ENCODE results near the gene PLCXD3.
"Not testable (repeated sequence)": the region's sequence is repeated elsewhere in the genome, so short reads cannot be mapped to it uniquely, and the experiment has no call there.

PLCXD3 gene

GRCh38 chr5:41509399-41510175 is 814 bp downstream of the PLCXD3 start:
- Mint-ChIP-seq H3K27ac (no peak overlapping the region), H3K4me1 (peaks cover 4% of the 10 kb centered on the region), H3K4me3 (no peak overlapping the region), H3K36me3 (no peaks in the 10 kb centered on the region), H3K27me3 (peaks cover 33% of the 10 kb centered on the region), H3K9me3 (peaks cover 5% of the 10 kb centered on the region)
- no peak for ATAC-seq

- Mint-ChIP-seq H3K9me3 (peaks cover 5% of the 10 kb centered on the region), H3K4me1 (peaks cover 4% of the 10 kb centered on the region), H3K36me3 (no peaks in the 10 kb centered on the region), H3K4me3 (no peak overlapping the region), H3K27me3 (peaks cover 33% of the 10 kb centered on the region), H3K27ac (no peak overlapping the region)
- peak; percentile 12 for ATAC-seq
Measured at GRCh38 chr5:41508696-41509398, 1.6 kb downstream of the PLCXD3 start.

- peaks cover 4% of the 10 kb centered on the region for H3K4me1 Mint-ChIP-seq
- no peak for ATAC-seq
- no peaks in the 10 kb centered on the region for H3K36me3 Mint-ChIP-seq
- H3K27ac Mint-ChIP-seq: no peak overlapping the region
- H3K27me3 Mint-ChIP-seq: peaks cover 33% of the 10 kb centered on the region
- no peak overlapping the region for H3K4me3 Mint-ChIP-seq
- peaks cover 5% of the 10 kb centered on the region for H3K9me3 Mint-ChIP-seq
Measured at GRCh38 chr5:41508186-41508585, 2.2 kb downstream of the PLCXD3 start.

GRCh38 chr5:41507501-41507900 is 2.9 kb downstream of the PLCXD3 start:
- Mint-ChIP-seq H3K27me3 (peaks cover 33% of the 10 kb centered on the region), H3K4me3 (no peak overlapping the region), H3K4me1 (peaks cover 4% of the 10 kb centered on the region), H3K36me3 (no peaks in the 10 kb centered on the region), H3K9me3 (peaks cover 5% of the 10 kb centered on the region), H3K27ac (no peak overlapping the region)
- ATAC-seq: no peak

- Mint-ChIP-seq H3K4me3 (no peak overlapping the region), H3K9me3 (peaks cover 11% of the 10 kb centered on the region), H3K36me3 (no peaks in the 10 kb centered on the region), H3K27ac (no peak overlapping the region), H3K4me1 (no peaks in the 10 kb centered on the region), H3K27me3 (peaks cover 3% of the 10 kb centered on the region)
- no peak for ATAC-seq
Measured at GRCh38 chr5:41503860-41504259, 6.5 kb downstream of the PLCXD3 start.

GRCh38 chr5:41503310-41503709 is 7.1 kb downstream of the PLCXD3 start:
- Mint-ChIP-seq H3K36me3 (no peaks in the 10 kb centered on the region), H3K27ac (no peak overlapping the region), H3K4me3 (no peak overlapping the region), H3K27me3 (no peaks in the 10 kb centered on the region), H3K9me3 (peaks cover 8% of the 10 kb centered on the region), H3K4me1 (no peaks in the 10 kb centered on the region)
- no peak for ATAC-seq

GRCh38 chr5:41493490-41494126 is 16.8 kb downstream of the PLCXD3 start:
- not testable (repeated sequence) for H3K4me3 Mint-ChIP-seq, H3K36me3 Mint-ChIP-seq, H3K9me3 Mint-ChIP-seq, H3K27ac Mint-ChIP-seq, H3K27me3 Mint-ChIP-seq, H3K4me1 Mint-ChIP-seq, ATAC-seq

GRCh38 chr5:41485533-41485932 is 24.9 kb downstream of the PLCXD3 start:
- Mint-ChIP-seq H3K27me3 (no peaks in the 10 kb centered on the region), H3K4me3 (no peak overlapping the region), H3K4me1 (no peaks in the 10 kb centered on the region), H3K9me3 (peaks cover 3% of the 10 kb centered on the region), H3K36me3 (no peaks in the 10 kb centered on the region), H3K27ac (no peak overlapping the region)
- ATAC-seq: peak; percentile 8

- Mint-ChIP-seq H3K27ac (no peak overlapping the region), H3K4me1 (no peaks in the 10 kb centered on the region), H3K27me3 (no peaks in the 10 kb centered on the region), H3K36me3 (no peaks in the 10 kb centered on the region), H3K9me3 (peaks cover 6% of the 10 kb centered on the region), H3K4me3 (no peak overlapping the region)
- ATAC-seq: no peak
Measured at GRCh38 chr5:41482715-41483114, 27.7 kb downstream of the PLCXD3 start.

GRCh38 chr5:41482173-41482572 is 28.2 kb downstream of the PLCXD3 start:
- Mint-ChIP-seq H3K27ac (no peak overlapping the region), H3K27me3 (no peaks in the 10 kb centered on the region), H3K9me3 (peaks cover 2% of the 10 kb centered on the region), H3K36me3 (no peaks in the 10 kb centered on the region), H3K4me3 (no peak overlapping the region), H3K4me1 (no peaks in the 10 kb centered on the region)
- no peak for ATAC-seq

GRCh38 chr5:41471571-41472208 is 38.7 kb downstream of the PLCXD3 start:
- not testable (repeated sequence) for H3K4me3 Mint-ChIP-seq, ATAC-seq, H3K27me3 Mint-ChIP-seq, H3K4me1 Mint-ChIP-seq, H3K36me3 Mint-ChIP-seq, H3K27ac Mint-ChIP-seq
- peaks cover 21% of the 10 kb centered on the region for H3K9me3 Mint-ChIP-seq

- Mint-ChIP-seq H3K4me1 (no peaks in the 10 kb centered on the region), H3K27me3 (no peaks in the 10 kb centered on the region), H3K9me3 (peaks cover 4% of the 10 kb centered on the region), H3K27ac (no peak overlapping the region), H3K4me3 (no peak overlapping the region), H3K36me3 (no peaks in the 10 kb centered on the region)
- ATAC-seq: no peak
Measured at GRCh38 chr5:41465493-41466171, 44.8 kb downstream of the PLCXD3 start.

GRCh38 chr5:41459557-41459956 is 50.8 kb downstream of the PLCXD3 start:
- no peak for ATAC-seq
- H3K4me1 Mint-ChIP-seq: no peaks in the 10 kb centered on the region
- H3K9me3 Mint-ChIP-seq: peaks cover under 1% of the 10 kb centered on the region
- H3K27ac Mint-ChIP-seq: no peak overlapping the region
- no peak overlapping the region for H3K4me3 Mint-ChIP-seq
- no peaks in the 10 kb centered on the region for H3K36me3 Mint-ChIP-seq
- no peaks in the 10 kb centered on the region for H3K27me3 Mint-ChIP-seq

GRCh38 chr5:41457094-41457493 is 53.3 kb downstream of the PLCXD3 start:
- Mint-ChIP-seq H3K36me3 (no peaks in the 10 kb centered on the region), H3K9me3 (no peaks in the 10 kb centered on the region), H3K4me1 (no peaks in the 10 kb centered on the region), H3K4me3 (no peak overlapping the region), H3K27ac (no peak overlapping the region), H3K27me3 (no peaks in the 10 kb centered on the region)
- no peak for ATAC-seq

GRCh38 chr5:41452506-41452905 is 57.9 kb downstream of the PLCXD3 start:
- H3K27ac Mint-ChIP-seq: no peak overlapping the region
- ATAC-seq: no peak
- no peaks in the 10 kb centered on the region for H3K4me1 Mint-ChIP-seq
- no peak overlapping the region for H3K4me3 Mint-ChIP-seq
- H3K9me3 Mint-ChIP-seq: no peaks in the 10 kb centered on the region
- H3K27me3 Mint-ChIP-seq: no peaks in the 10 kb centered on the region
- no peaks in the 10 kb centered on the region for H3K36me3 Mint-ChIP-seq

Measured in stimulated activated memory B cell treated with anti-CD40 and anti-IgM and Interleukin-4, amounts not matched to agents 10 μg/mL and 1 μg/mL and 100 μg/mL, for 72 hours (primary cell).